GM20000 (cell line): ENCODE results near the gene RNU6-9.

ENCODE experiments used
- DNase-seq: peaks from one replicate; pipeline ENCODE4 v3.0.0; 2012; ENCODE audit warnings: low spot score
- CTCF ChIP-seq: IDR thresholded peaks from 2 replicates; pipeline ENCODE4 v1.5.1; 2012; ENCODE audit warnings: mild to moderate bottlenecking, control low read depth; ENCODE audit errors: extremely low read depth, missing control alignments

RNU6-9 gene

GRCh38 chr19:858284-858683 lies 35.0 kb upstream of the RNU6-9 start:
- DNase-seq = no peak
- TF ChIP-seq CTCF = no peak

- DNase-seq = no peak
- TF ChIP-seq CTCF = no peak
Observed at GRCh38 chr19:858868-859843, 34.1 kb upstream of the RNU6-9 start, which contains the start of gene CFD. TSS of gene CFD (plus strand) at chr19:859664. CDS start at chr19:859690, 26 bp downstream.

GRCh38 chr19:861141-861755 lies 32.0 kb upstream of the RNU6-9 start:
- no peak for DNase-seq
- TF ChIP-seq CTCF = no peak

GRCh38 chr19:861756-862580 lies 31.3 kb upstream of the RNU6-9 start:
- TF ChIP-seq CTCF = no peak

GRCh38 chr19:862581-863314 lies 30.5 kb upstream of the RNU6-9 start:
- peak; percentile 90 for DNase-seq
- TF ChIP-seq CTCF = no peak

More at GRCh38 chr19:861756-862580, 31.3 kb upstream of the RNU6-9 start:
- peak; percentile 92 for DNase-seq

GRCh38 chr19:863315-863620 lies 30.0 kb upstream of the RNU6-9 start:
- TF ChIP-seq CTCF = no peak
- no peak for DNase-seq
